NCI-H1092 (cell line): ENCODE data around the gene PMEPA1.

Experiments
- DNase-seq: peaks from one replicate; lab custom pipeline; 2025; lab: John Stamatoyannopoulos, UW

Gene PMEPA1

GRCh38 chr20:57693670-57694329 is 16.0 kb downstream of the PMEPA1 start:
- DNase-seq, result no peak

DNA sequence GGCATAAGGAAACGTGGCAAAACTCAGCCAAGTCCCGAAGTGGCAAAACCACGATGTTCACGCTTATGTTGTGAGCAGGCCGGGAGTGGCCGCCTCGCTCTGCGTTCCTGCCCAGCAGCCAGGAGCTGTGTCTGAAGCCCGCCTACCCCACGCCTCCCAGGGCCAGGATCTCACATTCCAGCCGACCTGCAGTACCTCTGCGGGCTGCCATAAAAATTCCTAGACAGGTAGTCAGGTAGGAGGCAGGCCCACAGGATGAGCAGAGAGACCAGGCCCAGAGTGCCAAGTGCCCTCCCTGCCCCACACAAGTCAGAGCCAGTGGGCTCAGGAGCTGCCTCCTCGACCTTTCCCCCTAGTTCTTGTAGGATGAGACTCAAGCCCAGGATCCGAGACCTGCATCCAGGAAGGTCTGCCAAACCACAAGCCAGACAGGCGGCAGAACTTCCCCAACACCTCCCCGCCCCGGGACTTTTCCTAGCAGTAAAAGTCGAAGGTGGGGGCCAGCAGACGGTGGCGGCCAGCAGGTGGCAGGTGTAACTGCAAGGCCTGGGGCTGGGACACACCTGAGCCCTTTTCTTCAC is 16.7 kb downstream of the PMEPA1 start:
- DNase-seq, result no peak

DNA sequence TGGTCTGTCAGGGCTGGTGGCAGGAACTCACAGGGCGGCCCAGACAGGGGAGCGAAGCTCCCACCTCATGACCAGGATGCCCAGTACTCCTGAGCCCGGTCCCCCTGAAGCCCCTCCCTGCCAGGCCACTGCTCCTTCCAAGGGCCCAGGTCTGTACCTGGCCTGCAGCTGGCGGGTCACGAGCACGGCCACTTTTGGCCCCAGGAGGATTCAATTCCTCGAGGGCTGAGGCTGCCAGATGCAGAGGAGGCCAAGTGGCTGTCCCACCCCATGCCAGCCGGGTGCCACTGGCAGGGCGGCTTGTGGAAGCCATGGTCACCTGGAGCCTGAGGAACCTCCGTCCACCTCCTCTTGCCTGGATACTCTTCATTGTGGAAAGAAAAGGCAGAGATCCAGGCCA is 17.4 kb downstream of the PMEPA1 start:
- no peak for DNase-seq

GRCh38 chr20:57691699-57692098 is 18.1 kb downstream of the PMEPA1 start:
- DNase-seq, result no peak

DNA sequence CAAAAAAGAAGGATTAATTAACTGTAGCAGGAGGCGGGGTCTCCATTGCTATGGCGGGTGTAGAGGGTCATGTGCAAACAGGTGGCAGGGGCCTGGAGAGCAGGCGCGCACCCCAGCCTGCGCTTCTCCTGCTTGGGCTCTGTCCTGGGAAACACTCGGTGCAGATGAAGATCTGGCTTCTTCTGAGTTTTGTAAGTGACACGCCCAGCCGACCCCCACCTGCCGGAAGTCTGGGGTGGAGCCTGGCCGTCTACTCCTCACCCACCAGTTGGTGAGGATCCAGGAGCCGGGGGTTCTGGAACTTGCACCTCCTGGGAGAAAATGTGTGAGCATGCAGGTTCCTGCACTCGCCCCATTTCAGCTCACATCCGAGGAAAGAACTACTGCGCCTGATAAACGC is 19.3 kb downstream of the PMEPA1 start:
- DNase-seq, result no peak

GRCh38 chr20:57689745-57690481 is 19.9 kb downstream of the PMEPA1 start:
- DNase-seq, result no peak

- peak; percentile 62 for DNase-seq
Measured at GRCh38 chr20:57688864-57689263, 21.0 kb downstream of the PMEPA1 start.

DNA sequence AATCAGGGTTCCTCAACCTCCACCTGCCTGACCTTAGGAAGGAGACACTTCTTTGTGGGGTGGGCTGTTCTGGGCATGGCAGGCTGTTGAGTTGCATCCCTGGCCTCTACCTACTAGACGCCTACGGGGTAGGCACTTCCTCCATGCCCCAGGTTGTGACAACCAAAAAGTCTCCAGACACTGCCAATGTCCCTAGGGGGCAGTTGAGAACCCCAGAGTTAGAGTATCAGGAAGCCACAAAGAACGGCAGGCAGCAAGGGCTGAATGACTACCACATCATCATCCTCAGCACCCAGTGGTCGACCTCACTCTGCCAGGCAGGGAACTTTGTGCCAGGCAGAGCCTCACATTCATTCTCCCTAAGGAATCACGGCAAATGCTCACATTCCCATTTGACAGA is 21.5 kb downstream of the PMEPA1 start:
- DNase-seq, result no peak

DNA sequence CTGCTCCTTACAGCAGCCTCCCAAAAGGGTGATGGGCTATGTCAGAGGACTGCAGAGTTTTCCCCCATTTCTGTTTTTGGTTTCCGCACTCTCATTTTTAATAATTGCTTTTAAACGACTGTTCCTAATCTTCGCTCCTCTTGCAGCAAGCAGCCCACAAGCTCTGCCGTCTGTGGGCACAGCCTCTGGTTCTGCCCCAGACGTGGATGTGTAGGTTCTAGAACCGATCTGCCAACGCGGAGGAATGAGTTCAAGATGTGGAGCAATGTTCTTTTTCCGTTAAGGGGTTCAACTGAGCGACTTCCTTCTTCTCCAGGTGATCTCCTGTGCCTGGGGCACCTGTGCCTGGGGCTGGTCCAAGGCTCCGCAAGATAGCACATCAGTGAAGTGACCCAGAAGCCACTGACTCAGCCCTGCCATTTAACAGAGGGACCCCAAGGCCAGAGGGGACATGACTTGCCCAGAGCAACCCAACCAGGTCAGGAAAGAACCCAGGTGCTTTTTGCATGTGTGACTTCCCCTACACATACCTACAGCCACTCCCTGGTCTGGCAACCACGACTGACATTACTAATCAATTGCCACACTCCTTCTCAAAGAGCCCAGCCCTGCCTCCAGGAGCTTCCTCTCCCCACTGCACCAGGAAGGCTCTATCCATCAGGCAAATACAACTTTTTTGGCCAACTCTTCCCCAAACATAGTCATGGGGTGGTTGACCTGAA is 22.7 kb downstream of the PMEPA1 start:
- DNase-seq, result no peak

DNA sequence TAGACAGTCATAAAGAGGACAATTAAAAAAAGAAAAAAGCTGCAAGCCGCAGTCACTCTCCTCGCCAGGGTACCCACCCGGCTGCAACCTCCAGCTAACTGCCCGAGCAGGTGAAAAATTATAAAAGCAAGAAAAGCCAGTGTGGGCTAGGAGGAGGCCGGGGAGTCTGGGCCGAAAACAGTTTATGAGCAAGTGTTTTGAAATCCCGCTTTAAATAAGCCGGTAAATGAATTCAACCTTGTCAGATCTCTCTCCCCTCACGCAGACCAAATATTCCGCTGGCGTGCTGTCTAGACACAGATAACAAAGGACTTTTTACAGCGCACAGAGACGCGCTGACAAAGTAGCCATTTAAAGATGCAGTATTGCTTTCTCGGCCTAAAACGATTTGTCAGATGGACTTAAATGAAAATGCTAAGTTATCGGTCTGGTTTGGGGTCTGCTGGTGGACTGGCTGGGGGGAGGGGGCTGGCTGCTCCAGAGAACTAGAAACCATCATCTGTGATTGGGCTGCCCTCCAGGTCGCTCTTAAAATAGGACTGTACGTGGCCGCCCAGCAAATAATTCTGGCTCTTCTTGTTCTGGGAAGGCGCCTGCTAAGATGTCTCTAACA is 24.6 kb downstream of the PMEPA1 start:
- DNase-seq, result peak; percentile 32

- DNase-seq, result no peak
Measured at GRCh38 chr20:57684808-57685140, 25.0 kb downstream of the PMEPA1 start.

GRCh38 chr20:57683881-57684807 is 25.7 kb downstream of the PMEPA1 start:
- no peak for DNase-seq

DNA sequence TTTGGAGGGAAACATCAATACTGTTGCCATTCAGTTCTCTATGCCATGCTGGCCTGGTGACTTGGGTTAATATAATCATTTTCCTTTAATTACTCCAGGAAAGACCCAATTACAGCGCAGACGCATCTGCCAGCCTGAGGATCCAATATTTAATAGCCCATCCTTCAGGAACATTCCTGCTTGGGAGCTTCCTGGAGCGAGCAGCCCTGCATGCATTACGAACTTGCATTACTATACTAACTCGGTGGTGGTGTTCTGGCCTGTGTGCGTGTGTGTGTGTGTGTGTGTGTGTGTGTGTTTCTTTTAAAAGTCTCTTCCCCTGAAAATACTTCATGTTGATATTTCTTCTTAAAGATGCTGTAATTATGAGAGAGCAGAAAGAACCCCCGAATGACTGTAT is 26.5 kb downstream of the PMEPA1 start:
- DNase-seq, result no peak

DNA sequence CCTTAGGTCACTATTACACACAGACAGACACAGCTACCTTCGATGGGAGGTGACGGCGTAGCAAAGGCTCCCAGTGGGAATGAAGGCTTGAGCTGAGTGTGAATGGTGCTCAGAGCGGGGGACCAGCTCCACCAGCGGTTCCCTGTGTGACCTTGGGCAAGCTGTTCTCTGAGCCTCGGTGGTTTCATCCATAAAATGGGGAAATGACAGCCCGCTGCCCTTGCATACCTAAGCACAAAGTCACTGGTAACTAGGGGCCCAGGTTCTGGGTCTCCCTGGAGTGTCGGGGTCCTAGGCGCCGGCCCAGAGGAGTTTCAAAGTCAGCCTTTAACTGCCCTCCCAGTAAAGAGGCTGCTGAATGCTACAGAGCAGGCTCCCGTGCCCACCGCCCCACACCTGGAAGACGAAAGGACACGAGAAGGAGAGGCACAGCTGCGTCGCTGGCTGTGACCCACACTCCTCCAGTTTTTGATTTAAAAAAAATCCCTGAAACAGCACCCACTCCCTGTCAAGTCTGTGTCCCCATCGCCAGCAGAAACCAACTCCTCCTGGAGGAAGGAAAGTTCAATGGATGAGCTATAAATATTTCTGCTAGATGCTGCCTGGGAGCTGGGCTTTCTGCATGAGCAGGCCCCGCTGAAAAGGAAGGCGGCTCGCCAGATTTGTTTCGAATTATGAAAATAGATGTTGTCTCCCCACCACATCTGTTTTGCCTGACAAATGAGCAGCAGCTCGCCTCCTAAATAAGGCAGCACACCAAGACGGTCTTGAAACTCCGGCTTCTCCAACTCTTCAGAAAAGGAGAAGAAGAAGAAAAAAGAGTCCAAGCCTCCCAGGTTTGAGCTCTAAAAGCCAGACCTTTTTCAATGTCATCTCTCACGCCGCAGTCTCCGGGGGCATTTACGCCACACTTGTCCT is 27.4 kb downstream of the PMEPA1 start:
- no peak for DNase-seq

- no peak for DNase-seq
Measured at GRCh38 chr20:57680934-57681914, 28.6 kb downstream of the PMEPA1 start.

- DNase-seq, result no peak
Measured at GRCh38 chr20:57680131-57680716, 29.6 kb downstream of the PMEPA1 start.

- no peak for DNase-seq
Measured at GRCh38 chr20:57679113-57679512, 30.7 kb downstream of the PMEPA1 start.

DNA sequence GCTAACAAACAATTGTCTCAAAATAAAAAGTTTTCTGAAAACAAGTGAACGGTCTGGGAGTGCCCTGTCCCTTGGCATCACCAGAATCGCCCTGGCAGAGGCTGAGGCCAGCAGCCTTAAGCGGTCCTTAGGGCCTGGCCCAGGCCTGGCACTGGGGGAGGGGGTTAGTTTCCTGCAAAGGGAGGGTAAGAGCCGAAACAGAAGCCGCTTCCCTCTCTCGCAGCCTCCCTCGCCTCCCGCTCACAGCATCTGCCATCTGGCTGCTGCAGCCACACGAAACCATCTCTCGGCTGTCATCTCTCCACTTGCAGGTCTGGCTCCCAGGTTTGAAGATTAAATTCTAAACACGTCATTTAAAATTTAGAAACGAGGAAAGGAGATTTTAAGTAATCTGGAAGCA is 31.5 kb downstream of the PMEPA1 start:
- no peak for DNase-seq

DNA sequence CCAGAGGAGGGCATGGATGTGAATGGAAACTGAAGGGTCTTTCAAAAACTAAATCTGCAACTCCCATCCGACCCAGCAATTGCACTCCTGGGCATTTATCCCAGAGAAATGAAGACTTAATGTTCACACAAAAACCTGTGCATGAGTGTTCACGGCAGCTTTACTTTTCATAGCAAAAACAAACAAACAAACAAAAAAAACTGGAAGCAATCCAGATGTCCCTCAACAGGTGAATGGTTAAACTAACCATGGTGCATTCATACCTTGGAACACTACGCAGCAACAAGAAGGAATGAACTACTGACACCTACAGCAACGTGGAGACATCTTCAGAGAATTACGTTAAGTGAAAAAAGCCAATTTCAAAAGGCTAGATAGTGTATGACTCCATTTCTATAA is 32.2 kb downstream of the PMEPA1 start:
- no peak for DNase-seq
